MCF 10A (cell line): Measurements from ENCODE around the gene DOK6. TPM values are rescaled to one million over a fixed set of nuclear protein-coding genes. Genes with fewer than 3 reads are reported as not detected.

ENCODE experiments used
- BruUV-seq: library from RNA; stranded (reverse); fragments of 400-500 nt; replicated peaks from 2 replicates; lab custom pipeline; 2021; lab: Mats Ljungman, UMichigan
- CTCF ChIA-PET: fragments of 300-600 bp; sonication (Branson Sonifier 250); formaldehyde crosslinking; extraction: SDS; loops from one replicate; lab custom pipeline; 2021; ENCODE audit warnings: antibody characterized with exemption, inconsistent platforms; lab: Yijun Ruan, JAX
- POLR2A ChIA-PET: fragments of 300-600, 350-650 bp; sonication (Branson Sonifier 250); formaldehyde crosslinking; extraction: SDS; loops from one replicate; lab custom pipeline; 2020; ENCODE audit warnings: antibody characterized with exemption, inconsistent platforms; lab: Yijun Ruan, JAX
- DNase-seq: peaks from one replicate; pipeline ENCODE4 v3.0.0-alpha.2; 2018; ENCODE audit not compliant: unreplicated experiment
- H3K27ac Mint-ChIP-seq: one replicate; pipeline ENCODE4 v1.8.0; 2022; ENCODE audit warnings: mild to moderate bottlenecking, low read depth, mixed read lengths; ENCODE audit not compliant: unreplicated experiment
- H3K27me3 Mint-ChIP-seq: one replicate; pipeline ENCODE4 v1.8.0; 2022; ENCODE audit warnings: mixed read lengths; ENCODE audit not compliant: insufficient read depth, unreplicated experiment
- H3K36me3 Mint-ChIP-seq: one replicate; pipeline ENCODE4 v1.8.0; 2022; ENCODE audit warnings: mild to moderate bottlenecking, moderate library complexity, mixed read lengths; ENCODE audit not compliant: insufficient read depth, unreplicated experiment
- H3K4me1 Mint-ChIP-seq: one replicate; pipeline ENCODE4 v1.8.0; 2022; ENCODE audit warnings: mixed read lengths; ENCODE audit not compliant: insufficient read depth, unreplicated experiment
- H3K4me3 Mint-ChIP-seq: one replicate; pipeline ENCODE4 v1.8.0; 2022; ENCODE audit warnings: mild to moderate bottlenecking, moderate library complexity, mixed read lengths; ENCODE audit not compliant: unreplicated experiment
- H3K9me3 Mint-ChIP-seq: one replicate; pipeline ENCODE4 v1.8.0; 2022; ENCODE audit warnings: mixed read lengths; ENCODE audit not compliant: unreplicated experiment
- intact Hi-C: fragments of 100-400 bp; cut with micrococcal nuclease; formaldehyde crosslinking; loops from 2 replicates; pipeline ENCODE4 v1.14.1; 2022
- total RNA-seq: library from RNA; stranded (reverse); gene quantifications from 2 replicates; pipeline ENCODE4 v1.2.3, GENCODE V29; 2022
- TF ChIP-seq, protein P1 (sequence below): fragments of 200-600 bp; IDR thresholded peaks from one replicate; pipeline ENCODE4 v1.8.0; 2022; ENCODE audit warnings: antibody characterized with exemption, mild to moderate bottlenecking; ENCODE audit not compliant: unreplicated experiment

DOK6 gene
- total RNA-seq, 1 experiment from 2014 or later: not detected

DNA sequence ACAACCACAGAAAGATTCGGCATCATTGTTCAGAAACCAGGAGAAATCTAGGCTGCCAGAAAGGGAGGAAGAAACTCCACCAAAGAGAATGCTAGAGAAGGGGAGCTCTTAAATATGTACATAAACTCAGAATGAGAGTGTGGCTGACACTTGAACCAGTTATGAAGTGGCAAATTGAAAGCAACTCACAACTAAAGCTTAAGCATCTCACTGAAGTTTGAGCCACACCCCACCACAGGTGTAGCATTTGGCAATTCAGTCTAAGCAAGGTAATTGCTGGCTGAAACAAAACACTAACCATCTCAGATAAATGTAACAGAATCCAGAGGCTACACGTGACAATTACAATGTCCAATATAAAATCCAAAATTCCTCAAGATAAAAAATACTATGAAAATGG is 168.4 kb downstream of the DOK6 start:
- H3K36me3 Mint-ChIP-seq: no peaks in the 10 kb centered on the region
- H3K27me3 Mint-ChIP-seq: peaks cover 38% of the 10 kb centered on the region
- no peak overlapping the region for H3K27ac Mint-ChIP-seq
- intact Hi-C loops: no loop called here
- no TSS peak for BruUV-seq
- no peak for DNase-seq
- CTCF ChIA-PET: no interaction called here
- no peak overlapping the region for H3K4me3 Mint-ChIP-seq
- peaks cover 7% of the 10 kb centered on the region for H3K4me1 Mint-ChIP-seq
- POLR2A ChIA-PET: no interaction called here
- TF ChIP-seq, protein P1, sequence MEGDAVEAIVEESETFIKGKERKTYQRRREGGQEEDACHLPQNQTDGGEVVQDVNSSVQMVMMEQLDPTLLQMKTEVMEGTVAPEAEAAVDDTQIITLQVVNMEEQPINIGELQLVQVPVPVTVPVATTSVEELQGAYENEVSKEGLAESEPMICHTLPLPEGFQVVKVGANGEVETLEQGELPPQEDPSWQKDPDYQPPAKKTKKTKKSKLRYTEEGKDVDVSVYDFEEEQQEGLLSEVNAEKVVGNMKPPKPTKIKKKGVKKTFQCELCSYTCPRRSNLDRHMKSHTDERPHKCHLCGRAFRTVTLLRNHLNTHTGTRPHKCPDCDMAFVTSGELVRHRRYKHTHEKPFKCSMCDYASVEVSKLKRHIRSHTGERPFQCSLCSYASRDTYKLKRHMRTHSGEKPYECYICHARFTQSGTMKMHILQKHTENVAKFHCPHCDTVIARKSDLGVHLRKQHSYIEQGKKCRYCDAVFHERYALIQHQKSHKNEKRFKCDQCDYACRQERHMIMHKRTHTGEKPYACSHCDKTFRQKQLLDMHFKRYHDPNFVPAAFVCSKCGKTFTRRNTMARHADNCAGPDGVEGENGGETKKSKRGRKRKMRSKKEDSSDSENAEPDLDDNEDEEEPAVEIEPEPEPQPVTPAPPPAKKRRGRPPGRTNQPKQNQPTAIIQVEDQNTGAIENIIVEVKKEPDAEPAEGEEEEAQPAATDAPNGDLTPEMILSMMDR: no peak
- peaks cover 7% of the 10 kb centered on the region for H3K9me3 Mint-ChIP-seq

DNA sequence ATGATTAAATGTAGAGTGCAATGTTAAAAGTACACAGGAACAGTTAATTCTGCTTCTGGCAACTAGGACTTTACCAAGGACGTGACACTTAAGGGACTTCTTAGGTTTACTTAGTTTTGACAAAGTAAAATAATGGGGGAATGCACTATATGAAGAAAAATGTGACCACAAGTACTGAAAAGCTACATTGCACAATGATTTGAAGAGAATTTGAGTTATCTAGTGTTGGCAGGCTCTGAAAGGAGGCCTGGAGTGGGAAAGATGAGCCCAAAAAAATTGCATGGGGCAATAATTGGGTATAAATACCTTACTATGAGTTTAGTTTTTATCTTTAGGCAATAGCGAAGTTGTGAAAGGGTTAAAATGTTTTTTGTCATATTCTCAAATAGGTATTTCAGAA is 173.7 kb downstream of the DOK6 start:
- H3K27me3 Mint-ChIP-seq: peaks cover 48% of the 10 kb centered on the region
- BruUV-seq: no TSS peak
- intact Hi-C loops: no loop called here
- no peaks in the 10 kb centered on the region for H3K4me1 Mint-ChIP-seq
- H3K36me3 Mint-ChIP-seq: no peaks in the 10 kb centered on the region
- DNase-seq: no peak
- TF ChIP-seq, protein P1: no peak
- H3K4me3 Mint-ChIP-seq: no peak overlapping the region
- H3K27ac Mint-ChIP-seq: no peak overlapping the region
- ChIA-PET CTCF (interaction anchor here (0.6 kb wide), 1 partner anchor 12 kb away, joined by 3 read pairs; no protein-coding TSS in a partner anchor), POLR2A (interaction anchor here (0.6 kb wide), 1 partner anchor 54 kb away, joined by 3 read pairs; no protein-coding TSS in a partner anchor)
- H3K9me3 Mint-ChIP-seq: no peaks in the 10 kb centered on the region

DNA sequence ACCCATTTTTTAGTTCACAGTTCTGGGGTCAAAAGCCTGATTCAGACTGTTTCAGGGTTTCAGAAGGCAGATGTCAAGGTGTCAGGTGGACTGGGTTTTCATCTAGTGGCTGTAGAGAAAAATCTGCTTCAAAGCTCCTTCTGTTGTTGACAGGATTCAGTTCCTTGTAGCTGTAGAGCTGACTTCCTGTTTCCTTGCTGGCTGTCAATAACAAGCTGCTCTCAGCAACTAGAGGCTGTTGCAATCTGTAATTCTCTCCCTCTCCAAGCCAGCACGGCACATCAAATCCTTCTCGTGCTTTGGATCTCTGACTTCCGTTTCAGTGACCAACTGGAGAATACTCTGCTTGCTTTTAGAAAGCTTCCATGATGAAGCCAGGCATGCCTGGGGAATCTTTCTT is 179.4 kb downstream of the DOK6 start:
- no peak for DNase-seq
- POLR2A ChIA-PET: no interaction called here
- intact Hi-C loops: no loop called here

DNA sequence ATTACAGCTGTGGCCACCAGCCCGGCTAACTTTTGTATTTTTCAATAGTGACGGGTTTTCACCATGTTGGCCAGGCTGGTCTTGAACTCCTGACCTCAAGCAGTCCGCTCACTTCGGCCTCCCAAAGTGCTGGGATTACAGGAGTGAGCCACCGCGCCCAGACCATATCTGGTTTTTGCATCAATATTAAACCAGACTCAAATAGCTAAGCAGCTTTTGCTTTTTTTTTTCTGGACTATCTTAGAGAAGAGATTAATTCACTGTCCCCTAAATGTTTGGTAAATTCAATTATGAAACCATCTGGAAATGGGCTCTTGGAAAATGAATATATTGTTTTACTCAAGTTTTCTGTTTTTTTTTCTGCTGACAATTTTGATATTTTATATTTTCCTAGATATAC is 183.7 kb downstream of the DOK6 start:
- no peaks in the 10 kb centered on the region for H3K4me1 Mint-ChIP-seq
- DNase-seq: no peak
- no peaks in the 10 kb centered on the region for H3K9me3 Mint-ChIP-seq
- CTCF ChIA-PET: interaction anchor here (0.8 kb wide), 1 partner anchor 32 kb away, joined by 3 read pairs; no protein-coding TSS in a partner anchor
- POLR2A ChIA-PET: no interaction called here
- H3K36me3 Mint-ChIP-seq: no peaks in the 10 kb centered on the region
- H3K27me3 Mint-ChIP-seq: peaks cover 31% of the 10 kb centered on the region
- H3K4me3 Mint-ChIP-seq: no peak overlapping the region
- no TSS peak for BruUV-seq
- no peak overlapping the region for H3K27ac Mint-ChIP-seq
- TF ChIP-seq, protein P1: no peak
- intact Hi-C loops: no loop called here

More for the DNA sequence above, 179.4 kb downstream of the DOK6 start:
- Mint-ChIP-seq H3K27ac (no peak overlapping the region), H3K4me3 (no peak overlapping the region), H3K4me1 (no peaks in the 10 kb centered on the region), H3K27me3 (peaks cover 8% of the 10 kb centered on the region), H3K9me3 (no peaks in the 10 kb centered on the region), H3K36me3 (no peaks in the 10 kb centered on the region)
- TF ChIP-seq, protein P1: no peak
- CTCF ChIA-PET: no interaction called here
- BruUV-seq: no TSS peak
